Astrocyte of the spinal cord (primary cell): ENCODE results near the gene TAF1A.

Experiments used
- DNase-seq: peaks from one replicate; pipeline ENCODE4 v3.0.0; 2011; ENCODE audit warnings: low read depth, low spot score
- H3K4me3 ChIP-seq: 2 replicates; pipeline ENCODE4 v1.5.1; 2011; ENCODE audit warnings: low read depth, mild to moderate bottlenecking, low read length, moderate library complexity
- in situ Hi-C: cut with HindIII; loops from 2 replicates; pipeline ENCODE4 v1.10.0; 2017; ENCODE audit warnings: low sequenced_read_pairs
- TF ChIP-seq, protein P1 (sequence below): IDR thresholded peaks from 2 replicates; pipeline ENCODE4 v1.5.1; 2012; ENCODE audit warnings: low read depth, mild to moderate bottlenecking, low read length, inconsistent platforms

TAF1A gene

DNA sequence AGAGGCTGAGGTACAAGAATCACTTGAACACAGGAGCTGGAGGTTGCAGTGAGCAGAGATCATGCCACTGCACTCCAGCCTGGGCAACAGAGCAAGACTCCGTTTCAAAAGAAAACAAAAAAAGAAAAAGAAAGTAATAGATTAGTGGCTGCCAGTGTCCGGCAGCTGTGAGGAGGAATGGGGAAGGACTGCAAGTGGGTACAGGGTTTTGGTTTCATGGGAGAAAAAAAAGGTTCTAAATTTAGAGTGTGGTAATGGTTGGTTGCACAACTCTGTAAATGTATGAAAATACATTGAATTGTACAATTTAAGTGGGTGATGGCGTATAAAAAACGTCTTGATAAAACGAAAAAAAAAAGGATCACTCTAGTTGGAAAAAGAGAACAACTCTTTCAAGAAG is 6.7 kb downstream of the TAF1A start:
- in situ Hi-C loops = no loop called here
- TF ChIP-seq, protein P1, sequence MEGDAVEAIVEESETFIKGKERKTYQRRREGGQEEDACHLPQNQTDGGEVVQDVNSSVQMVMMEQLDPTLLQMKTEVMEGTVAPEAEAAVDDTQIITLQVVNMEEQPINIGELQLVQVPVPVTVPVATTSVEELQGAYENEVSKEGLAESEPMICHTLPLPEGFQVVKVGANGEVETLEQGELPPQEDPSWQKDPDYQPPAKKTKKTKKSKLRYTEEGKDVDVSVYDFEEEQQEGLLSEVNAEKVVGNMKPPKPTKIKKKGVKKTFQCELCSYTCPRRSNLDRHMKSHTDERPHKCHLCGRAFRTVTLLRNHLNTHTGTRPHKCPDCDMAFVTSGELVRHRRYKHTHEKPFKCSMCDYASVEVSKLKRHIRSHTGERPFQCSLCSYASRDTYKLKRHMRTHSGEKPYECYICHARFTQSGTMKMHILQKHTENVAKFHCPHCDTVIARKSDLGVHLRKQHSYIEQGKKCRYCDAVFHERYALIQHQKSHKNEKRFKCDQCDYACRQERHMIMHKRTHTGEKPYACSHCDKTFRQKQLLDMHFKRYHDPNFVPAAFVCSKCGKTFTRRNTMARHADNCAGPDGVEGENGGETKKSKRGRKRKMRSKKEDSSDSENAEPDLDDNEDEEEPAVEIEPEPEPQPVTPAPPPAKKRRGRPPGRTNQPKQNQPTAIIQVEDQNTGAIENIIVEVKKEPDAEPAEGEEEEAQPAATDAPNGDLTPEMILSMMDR = no peak
- H3K4me3 ChIP-seq = no peak overlapping the region
- DNase-seq = no peak

DNA sequence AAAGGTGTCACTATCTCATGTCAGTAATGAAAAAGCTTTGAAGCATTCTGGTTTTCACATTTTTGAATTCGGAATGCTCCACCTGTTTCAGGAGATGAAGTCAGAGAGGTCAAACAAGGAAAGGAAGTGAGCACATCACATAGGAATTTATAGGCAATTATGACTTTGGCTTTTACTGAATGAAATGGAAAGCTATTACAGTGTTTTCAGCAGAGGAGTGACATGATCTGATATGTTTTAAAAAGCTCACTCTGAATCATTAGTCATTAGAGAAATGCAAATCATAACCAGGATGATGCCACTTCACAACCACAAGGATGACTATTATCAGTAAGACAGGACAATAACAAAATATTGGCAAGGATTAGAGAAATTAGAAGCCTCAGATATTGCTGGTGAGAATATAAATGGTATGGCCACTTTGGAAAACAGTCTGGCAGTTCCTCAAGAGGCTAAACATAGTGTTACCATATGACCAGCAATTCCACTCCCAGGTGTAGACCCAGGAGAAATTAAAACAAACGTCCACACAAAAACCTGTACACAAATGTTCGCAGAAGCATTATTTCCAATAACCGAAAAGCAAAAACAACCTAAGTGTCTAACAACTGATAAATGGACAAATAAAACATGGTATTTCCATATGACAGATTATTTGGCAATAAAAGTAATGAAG is 7.5 kb downstream of the TAF1A start:
- in situ Hi-C loops = no loop called here
- no peak for DNase-seq
- no peak overlapping the region for H3K4me3 ChIP-seq
- TF ChIP-seq, protein P1 = no peak

DNA sequence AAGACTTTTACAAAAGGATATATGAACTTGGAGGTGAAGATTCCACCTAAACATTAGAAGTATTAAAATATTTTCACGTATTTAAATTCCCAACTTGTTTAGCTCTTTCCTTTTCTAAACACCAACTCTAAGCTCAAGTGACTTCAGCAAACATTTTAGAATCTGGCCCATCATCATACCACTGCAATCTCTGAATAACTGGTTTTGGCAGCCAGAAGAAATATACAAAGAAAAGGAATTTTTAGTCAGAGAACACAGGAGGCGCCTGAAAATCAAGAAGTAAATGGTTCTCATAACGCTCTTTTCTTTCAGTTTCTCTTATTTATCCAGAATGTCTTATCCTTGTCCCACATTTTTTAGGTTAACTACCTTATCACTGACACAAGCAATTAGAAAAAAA is 10.4 kb downstream of the TAF1A start:
- TF ChIP-seq, protein P1 = no peak

DNA sequence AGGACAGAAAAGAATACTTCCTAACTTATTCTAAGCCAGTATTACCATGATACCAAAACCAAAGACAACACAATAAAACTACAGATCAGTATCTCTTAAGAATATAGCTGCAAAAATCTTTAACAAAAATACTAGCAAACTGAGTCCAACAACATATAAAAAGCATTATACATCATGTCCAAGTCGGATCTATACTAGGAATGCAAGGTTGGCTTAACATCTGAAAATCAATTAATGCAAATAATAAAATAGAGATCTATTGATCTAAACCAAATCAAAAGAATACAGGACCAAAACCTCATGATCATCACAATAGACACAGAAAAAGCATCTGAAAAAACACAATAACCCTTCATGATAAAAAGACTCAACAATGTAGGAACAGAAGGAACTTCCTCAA is 18.9 kb downstream of the TAF1A start:
- TF ChIP-seq, protein P1 = no peak
- H3K4me3 ChIP-seq = no peak overlapping the region
- in situ Hi-C loops = no loop called here
- DNase-seq = no peak

More for the DNA sequence above, 10.4 kb downstream of the TAF1A start:
- no peak for DNase-seq
- no peak overlapping the region for H3K4me3 ChIP-seq
- in situ Hi-C loops = no loop called here

DNA sequence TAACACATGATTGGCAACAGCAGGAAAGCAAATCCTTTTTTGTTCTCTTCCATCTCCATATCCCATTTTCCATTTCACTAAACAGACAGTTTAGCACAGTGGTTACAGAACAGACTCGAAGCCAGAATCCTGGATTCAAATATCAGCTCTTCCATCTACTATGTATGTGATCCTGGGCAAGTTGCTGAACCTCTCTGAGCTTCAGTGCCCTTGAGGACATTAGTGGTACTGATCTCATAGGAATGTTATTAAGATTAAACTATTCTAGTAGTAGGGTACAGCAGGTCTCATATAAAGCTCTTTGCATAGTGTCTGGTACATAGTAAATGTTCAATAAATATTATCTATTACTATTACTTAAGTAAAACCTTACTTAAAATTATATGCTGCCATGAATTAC is 28.1 kb downstream of the TAF1A start:
- in situ Hi-C loops = no loop called here
- TF ChIP-seq, protein P1 = no peak
- no peak overlapping the region for H3K4me3 ChIP-seq
- DNase-seq = no peak

DNA sequence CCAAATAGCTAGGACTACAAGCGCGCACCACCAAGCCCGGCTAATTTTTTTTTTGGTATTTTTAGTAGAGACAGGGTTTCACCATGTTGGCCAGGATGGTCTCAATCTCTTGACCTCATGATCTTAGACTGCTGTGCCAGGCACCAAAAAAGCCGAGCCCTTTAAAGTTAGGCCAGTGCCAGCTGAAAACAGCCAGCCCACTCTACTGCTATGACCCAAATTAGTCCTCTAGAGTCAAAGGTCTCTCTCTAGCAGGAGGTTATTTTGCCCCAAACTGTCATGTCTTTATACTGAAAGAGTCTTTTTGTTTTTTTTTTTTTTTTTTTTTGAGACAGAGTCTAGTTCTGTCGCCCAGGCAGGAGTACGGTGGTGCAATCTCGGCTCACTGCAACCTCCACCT is 32.2 kb downstream of the TAF1A start:
- H3K4me3 ChIP-seq = no peak overlapping the region
- no peak for DNase-seq
- in situ Hi-C loops = no loop called here
- TF ChIP-seq, protein P1 = no peak
